ENCODE measurements around the gene CBLN1. TPM values are rescaled to one million over a fixed set of nuclear protein-coding genes. Genes with fewer than 3 reads are reported as not detected.

The CBLN1 gene
- total and polyA plus RNA-seq, 2 experiments from 2014 or later, result 1.2 to 6.4 TPM

GRCh38 chr16:49273771-49274170 is 7.9 kb downstream of the CBLN1 start (continued):
- TF ChIP-seq NANOG (IDR thresholded peaks at IDR 0.05; ENCODE audit: borderline replicate concordance), result no peak
- TF ChIP-seq POLR2AphosphoS5 (IDR thresholded peaks at IDR 0.05; ENCODE audit: low read depth), result no peak

DNA sequence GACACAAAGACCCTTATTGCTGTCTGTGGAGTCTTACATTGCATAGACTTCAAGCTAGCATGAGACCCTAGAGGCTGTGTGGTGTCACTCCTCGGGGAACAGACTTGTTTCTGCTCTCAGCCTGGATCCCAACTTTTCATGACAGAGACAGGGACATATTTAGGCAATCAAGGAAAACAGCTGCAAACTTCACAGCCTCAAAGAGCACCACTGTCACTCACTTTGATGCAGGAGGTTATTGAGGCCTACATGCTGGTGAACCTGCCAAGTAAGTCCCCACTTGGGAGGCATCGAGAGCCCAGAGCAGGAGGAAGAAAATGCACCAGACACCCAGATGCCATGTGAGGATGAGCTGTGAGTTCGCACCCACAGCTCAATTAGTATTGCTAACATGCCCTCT is 10.3 kb downstream of the CBLN1 start:
- TF ChIP-seq JUNB (IDR thresholded peaks at IDR 0.05; ENCODE audit: unreplicated experiment) (no peak), CTCF (conservative IDR thresholded peaks at IDR 0.05; ENCODE audit: low read depth in 2 of 2) (no peak), CREB1 (CRISPR knock-in tag; IDR thresholded peaks at IDR 0.05; ENCODE audit: low read depth) (no peak), POLR2AphosphoS5 (IDR thresholded peaks at IDR 0.05; ENCODE audit: low read depth) (no peak), EZH2 (IDR thresholded peaks at IDR 0.05; ENCODE audit: low read depth, unreplicated experiment) (no peak), ZNF331 (CRISPR knock-in tag; IDR thresholded peaks at IDR 0.05; ENCODE audit: low read depth) (no peak)
- Histone ChIP-seq H3K4me2 (no peak overlapping the region), H3K9me2 (ENCODE audit: insufficient read depth) (no peaks in the 10 kb centered on the region), H3K27me3 (ENCODE audit: insufficient read depth) (peaks cover 53% of the 10 kb centered on the region), H2AFZ (no peak overlapping the region), H3K27ac (ENCODE audit: low read depth) (no peak overlapping the region), H3K79me2 (replicated peaks; ENCODE audit: insufficient read depth) (no peaks in the 10 kb centered on the region), H4K20me1 (replicated peaks; ENCODE audit: insufficient read depth) (no peaks in the 10 kb centered on the region; the same call in 1 of the 2 replicates), H3K36me3 (ENCODE audit: insufficient read depth) (no peaks in the 10 kb centered on the region), H3K4me3 (no peak overlapping the region), H3K4me1 (ENCODE audit: insufficient read depth) (peaks cover 21% of the 10 kb centered on the region), H3F3A (replicated peaks; ENCODE audit: low read depth) (no peaks in the 10 kb centered on the region)
- peaks cover 39% of the 10 kb centered on the region for H3K27me3 Mint-ChIP-seq (ENCODE audit: insufficient read depth, low read depth, poor library complexity)
- H3K27ac Mint-ChIP-seq, result no peak overlapping the region
- no peak for ATAC-seq
- no peak for DNase-seq (ENCODE audit: low spot score)
- no peak overlapping the region for H3K4me3 Mint-ChIP-seq
- H3K9me3 Mint-ChIP-seq, result no peaks in the 10 kb centered on the region; the same call in 2 of the 3 replicates
- no peaks in the 10 kb centered on the region for H3K36me3 Mint-ChIP-seq (ENCODE audit: low read depth)
- H3K4me1 Mint-ChIP-seq, result peaks cover 24% of the 10 kb centered on the region

- no peak overlapping the region for H3K4me2 ChIP-seq
- Mint-ChIP-seq H3K4me3 (no peak overlapping the region), H3K36me3 (ENCODE audit: low read depth) (no peaks in the 10 kb centered on the region), H3K27ac (no peak overlapping the region), H3K4me1 (peaks cover 9% of the 10 kb centered on the region; the same call in 2 of the 3 replicates), H3K27me3 (ENCODE audit: insufficient read depth, low read depth, poor library complexity) (peaks cover 20% of the 10 kb centered on the region), H3K9me3 (no peaks in the 10 kb centered on the region)
- peaks cover under 1% of the 10 kb centered on the region for H3K4me1 ChIP-seq (ENCODE audit: insufficient read depth)
- no peaks in the 10 kb centered on the region for H4K20me1 ChIP-seq (replicated peaks; ENCODE audit: insufficient read depth)
- no peak overlapping the region for H3K27ac ChIP-seq (ENCODE audit: low read depth)
- H3K79me2 ChIP-seq (replicated peaks; ENCODE audit: insufficient read depth), result no peaks in the 10 kb centered on the region
- ATAC-seq (no peak), DNase-seq (ENCODE audit: low spot score) (no peak)
- no peak for TF ChIP-seq ZNF331 (CRISPR knock-in tag; IDR thresholded peaks at IDR 0.05; ENCODE audit: low read depth)
- no peak for TF ChIP-seq CTCF (conservative IDR thresholded peaks at IDR 0.05; ENCODE audit: low read depth in 2 of 2)
- H2AFZ ChIP-seq, result no peak overlapping the region
- no peaks in the 10 kb centered on the region for H3K9me2 ChIP-seq (ENCODE audit: insufficient read depth)
- no peak overlapping the region for H3K4me3 ChIP-seq
- no peaks in the 10 kb centered on the region for H3F3A ChIP-seq (replicated peaks; ENCODE audit: low read depth)
- H3K27me3 ChIP-seq (ENCODE audit: insufficient read depth), result peaks cover 32% of the 10 kb centered on the region
- no peaks in the 10 kb centered on the region for H3K36me3 ChIP-seq (ENCODE audit: insufficient read depth)
Measured at GRCh38 chr16:49269201-49269600, 12.4 kb downstream of the CBLN1 start.
